ENCODE data around the gene CSGALNACT2. TPM values are rescaled to one million over a fixed set of nuclear protein-coding genes. Genes with fewer than 3 reads are reported as not detected.
A peak's percentile ranks its signal among the peaks of the same experiment; 100 is the strongest.

The CSGALNACT2 gene
- total RNA-seq, 1 experiment from 2014 or later = 22.3 TPM

GRCh38 chr10:43200538-43201390, 62.5 kb downstream of the CSGALNACT2 start:
- H3K27me3 ChIP-seq (ENCODE audit: control insufficient read depth, insufficient read depth, low read length) = no peaks in the 10 kb centered on the region
- ATAC-seq = no peak
- H3K27ac ChIP-seq (ENCODE audit: low read length) = no peak overlapping the region
- H3K4me1 ChIP-seq (ENCODE audit: control insufficient read depth, insufficient read depth, low read length) = peaks cover 9% of the 10 kb centered on the region
- DNase-seq (ENCODE audit: low read depth, low spot score) = no peak
- intact Hi-C loops (cut with micrococcal nuclease; ENCODE audit: unreplicated experiment) (no loop called here), in situ Hi-C loops (cut with HindIII; ENCODE audit: low pct_unique_long_range_greater_than_20kb, low sequenced_read_pairs) (no loop called here)
- peaks cover 5% of the 10 kb centered on the region; the same call in 1 of the 2 replicates for H3K36me3 ChIP-seq (ENCODE audit: control insufficient read depth, insufficient read depth, low read length)
- no peaks in the 10 kb centered on the region for H3K9me3 ChIP-seq (ENCODE audit: control insufficient read depth, insufficient read depth, low read depth, low read length)
- ChIA-PET POLR2A (no interaction called here), CTCF (no interaction called here)
- no peak overlapping the region for H3K4me3 ChIP-seq (ENCODE audit: low read depth in 2 of 2, low read length in 2 of 2)
- no peak for TF ChIP-seq CTCF (IDR thresholded peaks at IDR 0.05)
- TF ChIP-seq POLR2AphosphoS5 (IDR thresholded peaks at IDR 0.05; ENCODE audit: low read depth, low read length) = no peak
- TF ChIP-seq TCF7L2 (IDR thresholded peaks at IDR 0.05; ENCODE audit: low read depth, low read length) = no peak
- TF ChIP-seq REST (IDR thresholded peaks at IDR 0.05; ENCODE audit: insufficient read depth in 1 of 2, low read depth in 2 of 2, low read length in 1 of 2) = no peak
- TF ChIP-seq SIN3A (IDR thresholded peaks at IDR 0.05; ENCODE audit: borderline replicate concordance, insufficient read depth, low read depth, low read length) = no peak
- BruUV-seq (replicated peaks) = no TSS peak

DNA sequence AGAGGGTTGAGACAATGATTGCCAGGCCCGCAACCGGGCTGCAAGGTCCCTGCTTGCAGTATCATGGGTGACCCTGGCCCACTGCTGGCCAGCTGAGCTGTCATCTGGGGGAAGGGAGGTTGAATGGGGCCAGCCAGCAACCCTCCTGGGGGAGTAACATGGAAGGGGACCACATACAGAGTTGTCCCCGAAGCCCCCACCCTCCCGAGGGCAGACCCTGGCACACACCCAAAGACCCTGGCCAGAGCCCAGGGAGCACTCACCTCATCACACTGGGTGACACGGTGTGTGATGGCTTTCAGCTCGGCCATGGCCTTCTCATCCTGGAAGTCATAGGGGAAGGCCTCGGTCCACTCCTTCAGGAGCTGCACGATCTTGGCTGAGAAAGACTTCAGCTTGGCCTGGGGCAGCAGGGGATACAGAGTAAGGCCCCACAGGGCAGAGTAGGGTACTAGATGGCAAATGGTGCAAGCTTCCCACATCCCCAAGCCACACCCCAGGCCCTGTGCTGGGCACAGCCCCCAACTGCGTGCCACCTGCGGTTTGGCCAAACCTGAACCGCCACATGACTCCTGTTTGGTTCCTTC, 63.4 kb downstream of the CSGALNACT2 start:
- CTCF ChIA-PET = interaction anchor here (0.7 to 0.9 kb wide), 3 partner anchors 21 to 139 kb away, joined by 4 to 6 read pairs (median 5); no protein-coding TSS in a partner anchor
- Histone ChIP-seq H3K9me3 (ENCODE audit: control insufficient read depth, insufficient read depth, low read depth, low read length) (no peaks in the 10 kb centered on the region), H3K27ac (ENCODE audit: low read length) (no peak overlapping the region), H3K36me3 (ENCODE audit: control insufficient read depth, insufficient read depth, low read length) (peaks cover 5% of the 10 kb centered on the region; the same call in 1 of the 2 replicates), H3K4me3 (ENCODE audit: low read depth in 2 of 2, low read length in 2 of 2) (peak overlapping the region in 1 of 2 experiments; percentile 69; a peak in 1 of 4 replicates), H3K27me3 (ENCODE audit: control insufficient read depth, insufficient read depth, low read length) (no peaks in the 10 kb centered on the region), H3K4me1 (ENCODE audit: control insufficient read depth, insufficient read depth, low read length) (peaks cover 9% of the 10 kb centered on the region)
- no peak for DNase-seq (ENCODE audit: low read depth, low spot score)
- in situ Hi-C loops (cut with HindIII; ENCODE audit: low pct_unique_long_range_greater_than_20kb, low sequenced_read_pairs) (no loop called here), intact Hi-C loops (cut with micrococcal nuclease; ENCODE audit: unreplicated experiment) (loop anchor here (2.0 kb wide), 1 partner anchor 147 kb away; no protein-coding TSS in a partner anchor)
- TF ChIP-seq CTCF (IDR thresholded peaks at IDR 0.05) (no peak), SIN3A (IDR thresholded peaks at IDR 0.05; ENCODE audit: borderline replicate concordance, insufficient read depth, low read depth, low read length) (no peak), TCF7L2 (IDR thresholded peaks at IDR 0.05; ENCODE audit: low read depth, low read length) (no peak), POLR2AphosphoS5 (IDR thresholded peaks at IDR 0.05; ENCODE audit: low read depth, low read length) (no peak), REST (IDR thresholded peaks at IDR 0.05; ENCODE audit: insufficient read depth in 1 of 2, low read depth in 2 of 2, low read length in 1 of 2) (no peak)
- BruUV-seq (replicated peaks) = no TSS peak
- POLR2A ChIA-PET = interaction anchor here (0.7 kb wide), 1 partner anchor 171 kb away, joined by 5 read pairs; no protein-coding TSS in a partner anchor
- no peak for ATAC-seq

Measured in Panc1 (cell line).